OCI-LY1 (cell line): ENCODE results near the gene PRXL2C.

ENCODE experiments used
- H2AFZ ChIP-seq: fragments of 200-600 bp; sonication (generic), shearing (Covaris generic); 2 replicates; pipeline ENCODE4 v1.6.0; 2014; ENCODE audit warnings: antibody characterized with exemption, mild to moderate bottlenecking, low read length
- H3F3A ChIP-seq: fragments of 200-600 bp; sonication (generic), shearing (Covaris generic); 2 replicates; pipeline ENCODE4 v1.6.0; 2014; ENCODE audit warnings: mild to moderate bottlenecking, antibody characterized with exemption, low read length, moderate library complexity; ENCODE audit not compliant: insufficient read depth
- H3K27ac ChIP-seq: fragments of 200-600 bp; sonication (generic); 2 replicates; pipeline ENCODE4 v1.5.1; 2014; ENCODE audit warnings: low read length, mixed run types, mild to moderate bottlenecking, low read depth; ENCODE audit not compliant: poor library complexity, severe bottlenecking
- H3K27me3 ChIP-seq: fragments of 200-600 bp; sonication (generic); 2 replicates; pipeline ENCODE4 v1.6.0; 2014; ENCODE audit warnings: antibody characterized with exemption, mild to moderate bottlenecking, low read length, moderate library complexity; ENCODE audit not compliant: insufficient read depth
- H3K36me3 ChIP-seq: fragments of 200-600 bp; sonication (generic); 2 replicates; pipeline ENCODE4 v1.6.1; 2014; ENCODE audit warnings: mild to moderate bottlenecking, antibody characterized with exemption, low read length, moderate library complexity, mixed read lengths; ENCODE audit not compliant: insufficient read depth
- H3K4me1 ChIP-seq: fragments of 200-600 bp; sonication (generic); 2 replicates; pipeline ENCODE4 v1.5.1; 2014; ENCODE audit warnings: mild to moderate bottlenecking, low read length, moderate library complexity; ENCODE audit not compliant: insufficient read depth, severe bottlenecking
- H3K4me2 ChIP-seq: fragments of 200-600 bp; sonication (generic), shearing (Covaris generic); 2 replicates; pipeline ENCODE4 v1.6.1; 2014; ENCODE audit warnings: low read length
- H3K4me3 ChIP-seq: fragments of 200-600 bp; sonication (generic); 2 replicates; pipeline ENCODE4 v1.5.1; 2014; ENCODE audit warnings: low read length, low read depth, mild to moderate bottlenecking, mixed read lengths; ENCODE audit not compliant: poor library complexity, severe bottlenecking
- H3K79me2 ChIP-seq: fragments of 200-600 bp; shearing (Covaris generic); 2 replicates; pipeline ENCODE4 v1.6.1; 2016; ENCODE audit warnings: mixed run types, low read length, mixed read lengths; ENCODE audit not compliant: insufficient read depth
- H3K9ac ChIP-seq: fragments of 200-600 bp; sonication (generic), shearing (Covaris generic); 2 replicates; pipeline ENCODE4 v1.6.1; 2014; ENCODE audit warnings: mild to moderate bottlenecking, low read length, mixed read lengths
- H3K9me2 ChIP-seq: fragments of 200-600 bp; sonication (generic), shearing (Covaris generic); 2 replicates; pipeline ENCODE4 v1.6.1; 2014; ENCODE audit warnings: low read depth, mild to moderate bottlenecking, low read length, mixed read lengths
- H3K9me3 ChIP-seq: fragments of 200-600 bp; shearing (Covaris generic); 2 replicates; pipeline ENCODE4 v1.6.1; 2014; ENCODE audit warnings: low read length, mixed read lengths
- H4K20me1 ChIP-seq: fragments of 200-600 bp; sonication (generic), shearing (Covaris generic); 2 replicates; pipeline ENCODE4 v1.6.0; 2016; ENCODE audit warnings: mild to moderate bottlenecking, low read length; ENCODE audit not compliant: insufficient read depth
- EZH2 ChIP-seq: fragments of 200-600 bp; sonication (generic), shearing (Covaris generic); IDR thresholded peaks from 2 replicates; pipeline ENCODE4 v1.8.0; 2017; ENCODE audit warnings: borderline replicate concordance, mixed run types, mild to moderate bottlenecking, antibody characterized with exemption, low read length, moderate library complexity, mixed read lengths
- TF ChIP-seq, protein P1 (sequence below): fragments of 200-600 bp; sonication (generic), shearing (Covaris generic); IDR thresholded peaks from 2 replicates; pipeline ENCODE4 v1.5.1; 2017; ENCODE audit warnings: mild to moderate bottlenecking, antibody characterized with exemption, low read length, moderate library complexity, mixed read lengths

Gene PRXL2C

DNA sequence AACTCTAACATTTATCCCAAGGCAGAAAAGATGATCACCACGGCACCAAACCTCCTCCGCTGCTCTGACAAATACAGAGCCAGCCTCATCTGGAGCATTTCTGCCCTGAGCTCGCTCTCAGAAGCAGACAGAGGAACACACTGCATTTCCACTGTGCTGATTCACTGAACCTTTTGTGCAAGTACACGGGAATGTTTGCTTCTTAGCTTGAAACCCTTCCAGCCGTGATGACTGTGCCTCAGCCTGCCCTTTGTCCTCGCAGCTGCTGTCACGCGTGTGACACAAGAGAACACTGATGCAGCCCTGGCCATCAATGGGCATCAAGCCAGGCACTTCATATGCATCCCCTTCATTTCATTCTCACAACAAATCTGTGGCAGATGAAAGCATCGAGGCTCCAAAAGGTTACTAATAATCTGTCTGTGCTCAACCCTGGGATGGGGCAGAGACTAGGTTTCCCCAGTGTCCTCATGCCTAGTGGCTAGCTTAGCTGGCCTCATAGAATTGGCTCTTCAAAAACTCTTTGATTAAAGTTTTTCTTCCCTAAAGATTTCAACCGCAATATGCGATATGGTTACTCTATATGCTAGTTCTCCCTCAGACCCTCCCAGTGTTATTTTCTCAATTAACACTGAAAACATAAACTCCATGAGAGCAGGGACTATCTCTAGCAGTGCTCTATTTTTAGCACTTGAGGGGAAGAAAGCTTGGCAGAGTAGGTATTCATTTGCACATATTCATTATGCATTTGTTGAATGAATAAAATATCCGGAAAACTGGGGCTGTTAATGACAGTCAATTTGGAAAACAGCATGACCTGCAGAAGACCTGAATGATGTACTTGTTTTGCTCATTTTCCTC is 42.8 kb downstream of the PRXL2C start:
- Histone ChIP-seq H3K4me2 (no peak overlapping the region), H3F3A (no peaks in the 10 kb centered on the region), H3K79me2 (no peaks in the 10 kb centered on the region), H3K27me3 (no peaks in the 10 kb centered on the region), H3K9me3 (no peaks in the 10 kb centered on the region), H3K9me2 (no peaks in the 10 kb centered on the region), H3K9ac (no peak overlapping the region), H3K27ac (no peak overlapping the region), H3K36me3 (no peaks in the 10 kb centered on the region), H4K20me1 (no peaks in the 10 kb centered on the region), H3K4me3 (no peak overlapping the region), H3K4me1 (no peaks in the 10 kb centered on the region), H2AFZ (no peak overlapping the region)
- TF ChIP-seq, protein P1, sequence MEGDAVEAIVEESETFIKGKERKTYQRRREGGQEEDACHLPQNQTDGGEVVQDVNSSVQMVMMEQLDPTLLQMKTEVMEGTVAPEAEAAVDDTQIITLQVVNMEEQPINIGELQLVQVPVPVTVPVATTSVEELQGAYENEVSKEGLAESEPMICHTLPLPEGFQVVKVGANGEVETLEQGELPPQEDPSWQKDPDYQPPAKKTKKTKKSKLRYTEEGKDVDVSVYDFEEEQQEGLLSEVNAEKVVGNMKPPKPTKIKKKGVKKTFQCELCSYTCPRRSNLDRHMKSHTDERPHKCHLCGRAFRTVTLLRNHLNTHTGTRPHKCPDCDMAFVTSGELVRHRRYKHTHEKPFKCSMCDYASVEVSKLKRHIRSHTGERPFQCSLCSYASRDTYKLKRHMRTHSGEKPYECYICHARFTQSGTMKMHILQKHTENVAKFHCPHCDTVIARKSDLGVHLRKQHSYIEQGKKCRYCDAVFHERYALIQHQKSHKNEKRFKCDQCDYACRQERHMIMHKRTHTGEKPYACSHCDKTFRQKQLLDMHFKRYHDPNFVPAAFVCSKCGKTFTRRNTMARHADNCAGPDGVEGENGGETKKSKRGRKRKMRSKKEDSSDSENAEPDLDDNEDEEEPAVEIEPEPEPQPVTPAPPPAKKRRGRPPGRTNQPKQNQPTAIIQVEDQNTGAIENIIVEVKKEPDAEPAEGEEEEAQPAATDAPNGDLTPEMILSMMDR, result no peak
- no peak for TF ChIP-seq EZH2

DNA sequence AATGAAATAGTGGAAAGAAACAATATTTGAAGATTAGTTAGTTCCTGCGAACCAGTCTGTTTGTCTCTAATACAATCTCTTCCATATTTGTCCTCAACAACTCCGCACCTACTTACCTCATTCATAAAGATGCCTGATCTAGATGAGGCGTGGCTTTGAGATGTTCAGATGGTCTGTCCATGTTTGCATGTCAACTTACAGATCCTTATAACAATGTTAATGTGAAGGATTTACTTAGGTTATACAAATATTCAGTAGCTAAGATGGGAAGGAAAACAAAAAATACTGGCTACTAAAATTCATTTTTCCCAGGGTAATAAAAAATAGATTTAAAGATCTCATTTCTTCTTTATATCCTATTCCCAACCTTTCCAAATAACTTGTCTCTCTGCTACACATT is 43.8 kb downstream of the PRXL2C start:
- no peak overlapping the region for H3K4me2 ChIP-seq
- no peak overlapping the region for H3K9ac ChIP-seq
- no peaks in the 10 kb centered on the region for H4K20me1 ChIP-seq
- no peaks in the 10 kb centered on the region for H3F3A ChIP-seq
- no peaks in the 10 kb centered on the region for H3K4me1 ChIP-seq
- H3K4me3 ChIP-seq, result no peak overlapping the region
- no peaks in the 10 kb centered on the region for H3K9me2 ChIP-seq
- no peaks in the 10 kb centered on the region for H3K9me3 ChIP-seq
- no peaks in the 10 kb centered on the region for H3K36me3 ChIP-seq
- no peak for TF ChIP-seq EZH2
- TF ChIP-seq, protein P1, result no peak
- no peaks in the 10 kb centered on the region for H3K27me3 ChIP-seq
- H2AFZ ChIP-seq, result no peak overlapping the region
- H3K27ac ChIP-seq, result no peak overlapping the region
- no peaks in the 10 kb centered on the region for H3K79me2 ChIP-seq

GRCh38 chr9:96609732-96610131 is 45.4 kb downstream of the PRXL2C start:
- H3K4me2 ChIP-seq, result no peak overlapping the region
- TF ChIP-seq EZH2, result no peak
- TF ChIP-seq, protein P1, result no peak
- H3K27me3 ChIP-seq, result no peaks in the 10 kb centered on the region
- H3K27ac ChIP-seq, result no peak overlapping the region
- no peak overlapping the region for H3K4me3 ChIP-seq
- no peaks in the 10 kb centered on the region for H3K4me1 ChIP-seq
- H3K79me2 ChIP-seq, result no peaks in the 10 kb centered on the region
- no peaks in the 10 kb centered on the region for H3K36me3 ChIP-seq
- no peaks in the 10 kb centered on the region for H3K9me2 ChIP-seq
- H3K9me3 ChIP-seq, result no peaks in the 10 kb centered on the region
- H4K20me1 ChIP-seq, result no peaks in the 10 kb centered on the region
- H3K9ac ChIP-seq, result no peak overlapping the region
- no peak overlapping the region for H2AFZ ChIP-seq
- no peaks in the 10 kb centered on the region for H3F3A ChIP-seq
